IPS-NIHi11 (cell line): ENCODE data around the gene ZSCAN20.

Experiments used
- DNase-seq: peaks from one replicate; pipeline ENCODE4 v3.0.0; 2012; ENCODE audit warnings: mixed read lengths, low spot score

Gene ZSCAN20

GRCh38 chr1:33535334-33535733, 62.9 kb downstream of the ZSCAN20 start:
- no peak for DNase-seq

DNA sequence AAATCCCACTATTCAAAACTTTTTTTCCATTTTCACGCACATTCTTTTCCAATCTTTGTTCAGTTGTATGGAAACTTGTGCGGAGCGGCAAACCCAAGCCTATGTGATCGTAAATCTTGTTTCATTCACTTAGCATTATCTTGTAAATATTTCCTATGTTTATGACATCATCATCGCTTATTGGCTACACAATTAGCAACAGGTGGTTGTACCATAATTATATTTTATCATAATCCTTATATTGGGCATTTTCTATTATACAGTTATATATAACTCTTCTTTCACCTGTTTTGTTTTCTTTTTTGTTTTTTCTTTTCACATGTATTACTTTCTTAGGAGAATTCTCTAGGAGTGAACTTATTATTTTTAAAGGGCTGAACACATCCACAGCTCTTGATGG, 65.4 kb downstream of the ZSCAN20 start:
- no peak for DNase-seq

DNA sequence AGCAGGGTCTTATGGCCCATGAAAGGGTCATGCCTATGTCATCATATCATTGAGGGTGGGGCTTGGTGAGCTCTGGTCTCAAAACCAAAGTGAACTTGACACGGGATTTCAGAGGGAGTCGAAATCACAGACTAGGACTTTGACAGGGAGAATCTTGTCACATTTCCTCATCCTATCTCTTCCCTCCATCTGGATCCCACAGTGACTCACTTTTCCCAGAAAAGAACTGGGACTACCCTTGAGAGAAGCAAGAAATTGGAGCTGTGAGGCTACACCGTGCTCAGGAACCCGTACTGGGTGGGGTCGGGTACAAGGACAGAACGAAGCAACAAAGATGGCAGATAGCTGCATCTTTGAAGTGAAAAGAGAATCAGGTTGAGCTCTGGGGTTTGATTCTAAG, 69.5 kb downstream of the ZSCAN20 start:
- no peak for DNase-seq
